ENCODE data around the gene USF1.

The USF1 gene

DNA sequence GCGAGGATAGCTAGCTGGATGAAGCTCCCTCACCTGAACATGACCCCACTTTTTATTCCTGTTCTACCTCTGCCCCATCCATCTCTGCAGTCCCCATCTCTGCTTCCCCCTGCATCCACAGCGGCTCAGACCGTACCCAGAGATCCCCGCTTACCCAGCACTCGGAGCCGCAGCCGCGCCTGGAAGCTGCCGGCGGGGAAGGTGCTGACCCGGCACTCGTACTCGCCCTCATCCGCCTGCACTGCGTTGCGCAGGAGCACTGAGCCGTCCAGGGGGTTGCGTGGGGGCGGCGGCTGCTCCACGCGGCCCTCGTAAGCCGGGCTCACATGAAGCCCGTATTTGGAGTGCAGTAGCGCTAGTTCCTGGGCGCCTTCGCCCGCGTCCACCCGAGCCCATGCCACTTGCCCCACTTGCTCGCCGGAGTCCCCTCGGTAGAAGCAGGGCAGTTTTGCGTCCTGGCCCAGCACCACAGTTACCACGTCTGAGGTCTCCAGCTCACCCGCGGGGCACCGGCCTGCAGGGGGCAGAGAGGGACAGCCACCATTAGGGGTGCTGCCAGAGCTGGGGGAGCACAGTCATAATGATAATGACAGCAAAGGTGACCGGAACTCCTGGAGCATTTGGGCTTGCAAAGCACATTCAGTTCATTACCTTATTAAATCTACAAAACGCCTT lies 33.8 kb upstream of the USF1 start:
- peaks cover 0 to 3% of the 10 kb centered on the region in 2 donors for H3K36me3 ChIP-seq (ENCODE audit: control insufficient read depth in 2 of 2, insufficient read depth in 2 of 2, low read length in 2 of 2)
- H3K27ac ChIP-seq (ENCODE audit: low read depth in 2 of 2, low read length in 2 of 2), result no peak overlapping the region
- peaks cover 5 to 23% of the 10 kb centered on the region in 2 donors for H3K4me1 ChIP-seq (ENCODE audit: control insufficient read depth in 2 of 2, insufficient read depth in 2 of 2, low read length in 2 of 2)
- no peaks in the 10 kb centered on the region for H3K9me3 ChIP-seq (ENCODE audit: control insufficient read depth in 2 of 2, low read length in 2 of 2)
- no peak overlapping the region for H3K9ac ChIP-seq (ENCODE audit: low read depth in 1 of 2, low read length in 2 of 2)
- no peaks in the 10 kb centered on the region for H3K27me3 ChIP-seq (ENCODE audit: control insufficient read depth in 2 of 2, insufficient read depth in 2 of 2, low read length in 2 of 2)
- H3K4me3 ChIP-seq (ENCODE audit: low read length in 2 of 2), result no peak overlapping the region

DNA sequence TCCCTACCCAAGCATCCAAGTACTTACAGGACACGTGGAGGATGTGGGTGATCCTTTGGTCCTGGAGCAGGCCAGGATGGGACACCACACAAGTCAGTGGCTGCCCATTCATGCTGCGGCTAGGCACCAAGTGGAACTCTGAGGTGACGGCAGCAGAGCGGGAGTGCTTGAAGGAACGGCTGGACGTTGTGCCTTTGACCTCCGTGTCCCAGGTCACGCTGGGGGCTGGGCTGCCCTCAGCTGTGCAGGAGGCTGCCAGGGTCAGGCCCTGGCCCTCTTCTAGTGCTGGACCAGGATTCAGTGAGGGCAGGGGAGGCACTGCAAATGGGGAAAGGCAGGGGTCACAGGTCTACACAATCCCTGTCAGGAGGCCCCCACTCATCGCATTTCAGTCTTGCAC lies 31.6 kb upstream of the USF1 start:
- Histone ChIP-seq H3K4me1 (ENCODE audit: control insufficient read depth in 2 of 2, insufficient read depth in 2 of 2, low read length in 2 of 2) (peaks cover 0 to 3% of the 10 kb centered on the region in 2 donors), H3K27ac (ENCODE audit: low read depth in 2 of 2, low read length in 2 of 2) (no peak overlapping the region), H3K27me3 (ENCODE audit: control insufficient read depth in 2 of 2, insufficient read depth in 2 of 2, low read length in 2 of 2) (no peaks in the 10 kb centered on the region), H3K9ac (ENCODE audit: low read depth in 1 of 2, low read length in 2 of 2) (no peak overlapping the region), H3K9me3 (ENCODE audit: control insufficient read depth in 2 of 2, low read length in 2 of 2) (no peaks in the 10 kb centered on the region), H3K4me3 (ENCODE audit: low read length in 2 of 2) (no peak overlapping the region), H3K36me3 (ENCODE audit: control insufficient read depth in 2 of 2, insufficient read depth in 2 of 2, low read length in 2 of 2) (peaks cover 0 to 3% of the 10 kb centered on the region in 2 donors)

DNA sequence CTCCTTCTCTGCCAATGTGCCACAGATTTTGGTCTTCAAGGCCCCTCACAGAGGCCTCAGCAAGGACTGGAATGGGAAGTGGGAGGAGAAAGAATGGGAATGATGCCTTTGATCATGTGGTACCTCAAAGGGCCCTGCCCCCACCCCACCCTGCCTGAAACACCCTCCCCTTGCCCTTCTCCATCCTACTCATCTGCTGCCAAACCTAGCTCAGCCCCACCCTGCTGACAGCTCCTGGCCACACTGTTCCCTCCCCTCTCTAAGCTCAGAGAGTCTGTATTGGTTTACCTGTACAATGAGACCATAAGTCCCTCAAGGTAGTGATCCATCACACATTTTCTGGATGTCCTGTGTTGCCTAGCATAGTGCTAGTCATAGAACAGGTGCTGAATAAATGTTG lies 30.6 kb upstream of the USF1 start:
- Histone ChIP-seq H3K36me3 (ENCODE audit: control insufficient read depth in 2 of 2, insufficient read depth in 2 of 2, low read length in 2 of 2) (peaks cover 0 to 3% of the 10 kb centered on the region in 2 donors), H3K4me1 (ENCODE audit: control insufficient read depth in 2 of 2, insufficient read depth in 2 of 2, low read length in 2 of 2) (peaks cover 0 to 3% of the 10 kb centered on the region in 2 donors), H3K9ac (ENCODE audit: low read depth in 1 of 2, low read length in 2 of 2) (no peak overlapping the region), H3K27me3 (ENCODE audit: control insufficient read depth in 2 of 2, insufficient read depth in 2 of 2, low read length in 2 of 2) (no peaks in the 10 kb centered on the region), H3K4me3 (ENCODE audit: low read length in 2 of 2) (no peak overlapping the region), H3K9me3 (ENCODE audit: control insufficient read depth in 2 of 2, low read length in 2 of 2) (no peaks in the 10 kb centered on the region), H3K27ac (ENCODE audit: low read depth in 2 of 2, low read length in 2 of 2) (no peak overlapping the region)

DNA sequence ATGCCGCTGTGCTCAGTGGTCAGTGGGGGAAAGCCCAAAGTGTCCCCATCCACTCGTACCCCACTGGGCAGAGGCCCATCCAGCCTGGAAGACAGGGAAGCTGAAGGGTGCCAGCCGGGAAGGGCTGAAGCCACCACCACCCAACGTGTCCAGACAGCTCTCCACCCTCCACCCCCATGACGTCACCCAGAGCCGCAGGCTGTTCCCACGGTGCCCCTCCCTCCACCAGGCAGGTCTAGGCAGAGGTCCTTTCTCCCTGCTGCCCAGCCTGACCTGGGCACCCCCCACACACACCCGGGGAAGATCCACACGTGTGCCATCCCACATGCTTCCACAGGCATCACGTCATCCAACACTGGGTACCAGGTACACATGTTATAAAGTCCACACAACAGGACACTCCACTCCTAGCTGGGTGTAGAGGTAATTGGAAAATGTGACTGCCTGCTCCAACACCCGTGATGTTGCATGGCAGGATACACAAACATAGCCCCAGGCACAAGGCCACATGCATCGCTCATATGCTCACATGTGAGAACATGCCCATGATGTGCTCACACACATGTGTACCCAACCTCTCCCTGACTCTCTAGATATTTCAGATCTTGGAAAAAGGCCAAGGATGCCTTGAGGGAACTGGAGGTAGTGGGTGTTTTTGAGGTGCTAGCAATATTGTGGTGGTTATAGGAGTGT lies 29.0 kb upstream of the USF1 start:
- peaks cover 0 to 2% of the 10 kb centered on the region in 2 donors for H3K4me1 ChIP-seq (ENCODE audit: control insufficient read depth in 2 of 2, insufficient read depth in 2 of 2, low read length in 2 of 2)
- no peak overlapping the region for H3K4me3 ChIP-seq (ENCODE audit: low read length in 2 of 2)
- no peak overlapping the region for H3K27ac ChIP-seq (ENCODE audit: low read depth in 2 of 2, low read length in 2 of 2)
- H3K9ac ChIP-seq (ENCODE audit: low read depth in 1 of 2, low read length in 2 of 2), result no peak overlapping the region
- no peaks in the 10 kb centered on the region for H3K9me3 ChIP-seq (ENCODE audit: control insufficient read depth in 2 of 2, low read length in 2 of 2)
- H3K36me3 ChIP-seq (ENCODE audit: control insufficient read depth in 2 of 2, insufficient read depth in 2 of 2, low read length in 2 of 2), result peaks cover 0 to 3% of the 10 kb centered on the region in 2 donors
- H3K27me3 ChIP-seq (ENCODE audit: control insufficient read depth in 2 of 2, insufficient read depth in 2 of 2, low read length in 2 of 2), result no peaks in the 10 kb centered on the region

DNA sequence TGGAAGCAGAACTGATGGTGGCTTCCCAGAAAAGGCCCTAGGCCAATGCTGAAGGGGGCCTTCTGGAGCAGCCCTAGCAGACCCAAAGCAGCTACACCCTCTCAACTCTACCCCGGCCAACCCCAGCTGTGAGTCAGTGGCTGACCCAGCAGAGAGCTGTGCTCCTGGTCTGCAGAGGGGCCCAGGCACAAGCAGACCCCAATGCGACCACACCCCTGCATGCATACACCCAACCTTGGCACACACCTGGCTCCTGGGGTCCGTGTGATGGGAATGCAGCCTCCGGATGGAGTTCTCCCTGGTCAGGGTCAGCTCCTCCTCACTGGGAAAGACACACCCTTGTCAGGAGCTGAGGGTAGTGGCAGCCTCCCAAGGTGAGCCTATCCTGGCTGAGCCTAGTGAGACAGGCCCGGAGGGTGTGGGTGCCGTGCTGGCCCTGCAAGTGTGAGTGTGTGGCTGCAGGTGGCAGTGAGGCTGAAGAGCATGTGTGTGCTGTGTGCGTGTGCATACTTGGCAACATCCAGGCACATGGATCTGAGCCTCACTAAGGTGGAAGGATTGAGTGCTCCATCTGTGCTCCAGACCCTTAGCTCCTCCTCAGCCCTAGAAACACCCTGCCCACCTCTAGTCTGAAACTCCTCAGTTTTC lies 27.8 kb upstream of the USF1 start:
- no peak overlapping the region for H3K9ac ChIP-seq (ENCODE audit: low read depth in 1 of 2, low read length in 2 of 2)
- peaks cover 0 to 3% of the 10 kb centered on the region in 2 donors for H3K36me3 ChIP-seq (ENCODE audit: control insufficient read depth in 2 of 2, insufficient read depth in 2 of 2, low read length in 2 of 2)
- H3K27ac ChIP-seq (ENCODE audit: low read depth in 2 of 2, low read length in 2 of 2), result no peak overlapping the region
- H3K27me3 ChIP-seq (ENCODE audit: control insufficient read depth in 2 of 2, insufficient read depth in 2 of 2, low read length in 2 of 2), result no peaks in the 10 kb centered on the region
- H3K4me1 ChIP-seq (ENCODE audit: control insufficient read depth in 2 of 2, insufficient read depth in 2 of 2, low read length in 2 of 2), result peaks cover 1 to 2% of the 10 kb centered on the region in 2 donors
- no peaks in the 10 kb centered on the region for H3K9me3 ChIP-seq (ENCODE audit: control insufficient read depth in 2 of 2, low read length in 2 of 2)
- no peak overlapping the region for H3K4me3 ChIP-seq (ENCODE audit: low read length in 2 of 2)

DNA sequence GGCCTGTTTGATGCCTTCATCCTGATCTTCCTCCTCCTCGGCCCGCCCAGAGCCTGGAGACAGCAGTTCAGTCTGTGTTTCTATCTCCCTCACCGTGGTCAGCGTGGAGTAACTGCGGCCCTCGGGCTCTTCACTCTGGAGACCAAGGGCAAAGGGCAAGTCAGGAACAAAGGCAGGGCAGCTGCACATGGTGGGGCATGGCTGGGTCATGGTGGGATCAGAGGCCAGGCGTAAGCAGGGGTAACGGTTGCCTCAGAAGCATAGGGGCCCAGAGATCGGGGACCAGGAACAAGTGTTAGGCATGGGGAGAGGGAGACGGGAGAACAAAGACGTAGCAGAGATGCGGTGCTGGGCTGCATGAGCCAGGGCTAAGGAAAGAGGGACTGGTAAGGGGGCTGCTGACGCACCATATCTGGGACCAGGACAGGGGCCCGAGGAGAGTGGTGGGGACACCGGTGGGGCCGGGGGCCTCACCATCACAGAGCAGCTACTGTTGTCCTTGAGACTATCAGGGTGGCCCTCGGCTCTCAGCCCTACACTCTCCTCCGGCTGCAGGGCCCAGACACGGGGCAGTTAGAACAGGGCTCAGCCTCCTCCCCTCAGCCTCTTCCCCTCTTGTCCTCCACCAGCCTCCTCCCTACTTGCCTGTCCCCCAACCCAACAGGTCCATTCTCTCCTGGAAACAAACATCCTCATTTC lies 27.1 kb upstream of the USF1 start:
- H3K27ac ChIP-seq (ENCODE audit: low read depth in 2 of 2, low read length in 2 of 2), result no peak overlapping the region

DNA sequence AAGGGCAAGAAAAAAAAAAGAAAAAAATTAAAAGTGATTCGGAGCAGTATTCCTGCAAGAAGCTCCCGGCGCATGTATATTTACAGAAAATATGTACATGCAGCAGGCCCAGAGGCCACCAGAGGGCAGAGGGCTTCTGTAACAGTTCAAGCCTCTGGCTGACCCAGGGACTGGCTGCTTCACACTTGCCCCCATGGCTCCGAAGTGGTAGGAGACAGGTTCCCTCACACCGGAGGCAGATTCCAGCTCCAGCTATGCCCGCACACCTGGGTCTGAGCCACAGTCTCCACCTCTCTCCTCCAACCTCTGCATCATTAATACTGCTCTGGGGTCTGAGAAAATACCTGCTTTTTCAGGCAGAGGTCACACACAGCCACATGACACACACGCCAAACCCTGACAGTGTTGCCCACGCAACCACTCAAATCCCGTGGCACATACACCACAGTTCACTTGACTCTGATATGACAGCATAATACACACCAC lies 26.2 kb upstream of the USF1 start:
- no peaks in the 10 kb centered on the region for H3K9me3 ChIP-seq (ENCODE audit: control insufficient read depth in 2 of 2, low read length in 2 of 2)
- H3K4me1 ChIP-seq (ENCODE audit: control insufficient read depth in 2 of 2, insufficient read depth in 2 of 2, low read length in 2 of 2), result peaks cover 2 to 6% of the 10 kb centered on the region in 2 donors
- H3K4me3 ChIP-seq (ENCODE audit: low read length in 2 of 2), result no peak overlapping the region
- peaks cover 0 to 3% of the 10 kb centered on the region in 2 donors for H3K36me3 ChIP-seq (ENCODE audit: control insufficient read depth in 2 of 2, insufficient read depth in 2 of 2, low read length in 2 of 2)
- H3K9ac ChIP-seq (ENCODE audit: low read depth in 1 of 2, low read length in 2 of 2), result no peak overlapping the region
- no peaks in the 10 kb centered on the region for H3K27me3 ChIP-seq (ENCODE audit: control insufficient read depth in 2 of 2, insufficient read depth in 2 of 2, low read length in 2 of 2)
- H3K27ac ChIP-seq (ENCODE audit: low read depth in 2 of 2, low read length in 2 of 2), result no peak overlapping the region

More for the DNA sequence above, 27.1 kb upstream of the USF1 start:
- H3K9ac ChIP-seq (ENCODE audit: low read depth in 1 of 2, low read length in 2 of 2), result no peak overlapping the region
- H3K4me3 ChIP-seq (ENCODE audit: low read length in 2 of 2), result no peak overlapping the region
- H3K4me1 ChIP-seq (ENCODE audit: control insufficient read depth in 2 of 2, insufficient read depth in 2 of 2, low read length in 2 of 2), result peaks cover 2 to 6% of the 10 kb centered on the region in 2 donors
- no peaks in the 10 kb centered on the region for H3K9me3 ChIP-seq (ENCODE audit: control insufficient read depth in 2 of 2, low read length in 2 of 2)
- peaks cover 0 to 3% of the 10 kb centered on the region in 2 donors for H3K36me3 ChIP-seq (ENCODE audit: control insufficient read depth in 2 of 2, insufficient read depth in 2 of 2, low read length in 2 of 2)
- H3K27me3 ChIP-seq (ENCODE audit: control insufficient read depth in 2 of 2, insufficient read depth in 2 of 2, low read length in 2 of 2), result no peaks in the 10 kb centered on the region

DNA sequence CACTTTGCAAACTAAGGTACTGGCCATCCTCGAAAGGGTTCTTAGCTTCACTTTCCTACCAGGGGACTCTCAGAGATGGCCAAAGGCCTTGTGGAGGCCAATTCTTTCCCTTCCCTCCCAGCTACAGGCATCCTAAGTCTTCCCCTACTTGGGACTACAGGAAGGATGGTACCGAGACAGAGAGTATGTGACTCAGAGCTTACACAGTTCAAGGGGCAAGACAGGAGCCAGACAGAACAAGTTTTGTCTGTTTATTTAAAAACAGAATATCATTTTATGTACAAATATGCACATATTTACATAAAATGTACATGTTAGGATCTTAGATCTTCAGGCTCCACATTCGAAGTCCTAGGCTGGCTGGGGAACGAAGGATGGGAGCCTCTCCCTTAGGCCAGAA lies 25.0 kb upstream of the USF1 start:
- Histone ChIP-seq H3K27me3 (ENCODE audit: control insufficient read depth in 2 of 2, insufficient read depth in 2 of 2, low read length in 2 of 2) (no peaks in the 10 kb centered on the region), H3K36me3 (ENCODE audit: control insufficient read depth in 2 of 2, insufficient read depth in 2 of 2, low read length in 2 of 2) (peaks cover 0 to 3% of the 10 kb centered on the region in 2 donors), H3K4me3 (ENCODE audit: low read length in 2 of 2) (no peak overlapping the region), H3K9ac (ENCODE audit: low read depth in 1 of 2, low read length in 2 of 2) (no peak overlapping the region), H3K4me1 (ENCODE audit: control insufficient read depth in 2 of 2, insufficient read depth in 2 of 2, low read length in 2 of 2) (peaks cover 6 to 8% of the 10 kb centered on the region in 2 donors), H3K27ac (ENCODE audit: low read depth in 2 of 2, low read length in 2 of 2) (no peak overlapping the region), H3K9me3 (ENCODE audit: control insufficient read depth in 2 of 2, low read length in 2 of 2) (no peaks in the 10 kb centered on the region)

DNA sequence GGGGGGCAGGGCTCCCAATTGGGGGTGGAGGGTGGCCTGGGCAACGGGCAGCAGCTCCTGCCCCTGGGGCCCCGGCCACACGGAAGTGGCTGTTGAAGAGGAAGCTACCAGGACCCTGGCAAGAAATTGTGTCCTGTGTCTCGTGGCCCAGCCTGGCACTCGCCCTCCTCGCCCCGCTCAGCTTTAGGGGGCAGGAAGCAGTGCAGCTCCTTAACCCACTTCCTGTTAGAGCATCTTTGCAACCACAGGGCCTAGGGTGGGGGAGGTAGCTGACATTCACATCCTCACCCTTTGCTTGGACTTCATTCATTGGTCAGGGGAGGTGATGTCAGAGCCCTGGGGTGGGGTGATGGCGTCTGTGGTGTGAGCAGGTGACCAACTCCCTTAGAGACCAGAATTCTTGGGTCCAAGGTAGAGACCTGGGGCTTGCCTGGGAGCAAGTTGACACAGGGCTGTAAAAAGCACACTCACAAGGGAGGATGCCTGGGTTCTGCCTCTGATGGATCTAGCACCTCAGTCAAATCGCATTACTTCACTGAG lies 24.0 kb upstream of the USF1 start, which contains the start of gene ARHGAP30:
ARHGAP30 (minus strand) TSS at position 161 of the 540 bp plus-strand sequence. CDS start 267 bp downstream, outside the sequence.
- Histone ChIP-seq H3K27me3 (ENCODE audit: control insufficient read depth in 2 of 2, insufficient read depth in 2 of 2, low read length in 2 of 2) (no peaks in the 10 kb centered on the region), H3K9me3 (ENCODE audit: control insufficient read depth in 2 of 2, low read length in 2 of 2) (no peaks in the 10 kb centered on the region), H3K4me1 (ENCODE audit: control insufficient read depth in 2 of 2, insufficient read depth in 2 of 2, low read length in 2 of 2) (peaks cover 6 to 8% of the 10 kb centered on the region in 2 donors), H3K27ac (ENCODE audit: low read depth in 2 of 2, low read length in 2 of 2) (peak within 1 kb of the TSS; percentile 64 to 90), H3K4me3 (ENCODE audit: low read length in 2 of 2) (peak within 1 kb of the TSS; percentile 59 to 75), H3K36me3 (ENCODE audit: control insufficient read depth in 2 of 2, insufficient read depth in 2 of 2, low read length in 2 of 2) (peaks cover 0 to under 1% of the 10 kb centered on the region in 2 donors), H3K9ac (ENCODE audit: low read depth in 1 of 2, low read length in 2 of 2) (peak within 1 kb of the TSS; percentile 33 to 68)

All from mucosa of rectum (tissue), 2 donors.